Neural cell (in vitro differentiated cells): ENCODE measurements around the gene KRT14. TPM values are rescaled to one million over a fixed set of nuclear protein-coding genes. Genes with fewer than 3 reads are reported as not detected.
"Not testable (repeated sequence)": the region's sequence is repeated elsewhere in the genome, so short reads cannot be mapped to it uniquely, and the experiment has no call there.

Source experiments
- H2AFZ ChIP-seq: fragments of 200-600, 300-800 bp; sonication (generic), shearing (Covaris generic); 2 replicates; pipeline ENCODE4 v1.6.0; 2014; ENCODE audit warnings: low read depth, mild to moderate bottlenecking, antibody characterized with exemption, low read length, moderate library complexity
- H3F3A ChIP-seq: fragments of 200-600 bp; shearing (Covaris generic); 2 replicates; pipeline ENCODE4 v1.6.1; 2016; ENCODE audit warnings: mild to moderate bottlenecking, moderate library complexity, mixed read lengths, antibody characterized with exemption, low read length; ENCODE audit not compliant: insufficient read depth, poor library complexity, severe bottlenecking
- H3K27ac ChIP-seq: fragments of 200-600, 300-800 bp; sonication (generic), shearing (Covaris generic); 2 replicates; pipeline ENCODE4 v1.5.1; 2014; ENCODE audit warnings: mild to moderate bottlenecking, low read length, moderate library complexity
- H3K27me3 ChIP-seq: fragments of 300-800, 200-600 bp; sonication (generic), shearing (Covaris generic); 2 replicates; pipeline ENCODE4 v1.6.0; 2014; ENCODE audit warnings: mild to moderate bottlenecking, low read depth, low read length, moderate library complexity; ENCODE audit not compliant: insufficient read depth
- H3K36me3 ChIP-seq: fragments of 300-800, 200-600 bp; sonication (generic), shearing (Covaris generic); 2 replicates; pipeline ENCODE4 v1.5.1; 2014; ENCODE audit warnings: mild to moderate bottlenecking, antibody characterized with exemption, low read length, moderate library complexity; ENCODE audit not compliant: insufficient read depth
- H3K4me2 ChIP-seq: fragments of 300-800, 200-600 bp; sonication (generic), shearing (Covaris generic); 2 replicates; pipeline ENCODE4 v1.6.0; 2014; ENCODE audit warnings: mild to moderate bottlenecking, low read length
- H3K4me3 ChIP-seq: fragments of 300-800, 200-600 bp; sonication (generic), shearing (Covaris generic); 2 replicates; pipeline ENCODE4 v1.5.1; 2014; ENCODE audit warnings: mild to moderate bottlenecking, low read length, moderate library complexity
- H3K79me2 ChIP-seq: fragments of 200-600 bp; shearing (Covaris generic); replicated peaks from 2 replicates; pipeline ENCODE4 v1.6.0; 2014; ENCODE audit warnings: mild to moderate bottlenecking, low read length, moderate library complexity; ENCODE audit not compliant: insufficient read depth
- H3K9ac ChIP-seq: fragments of 300-800, 200-600 bp; sonication (generic), shearing (Covaris generic); 2 replicates; pipeline ENCODE4 v1.6.1; 2016; ENCODE audit warnings: mild to moderate bottlenecking, low read length, mixed read lengths
- H3K9me2 ChIP-seq: fragments of 200-600 bp; shearing (Covaris generic); 2 replicates; pipeline ENCODE4 v1.6.1; 2016; ENCODE audit warnings: mild to moderate bottlenecking, low read length, mixed read lengths; ENCODE audit not compliant: insufficient read depth
- H3K9me3 ChIP-seq: fragments of 200-600, 300-800 bp; sonication (generic), shearing (Covaris generic); 2 replicates; pipeline ENCODE4 v1.6.1; 2016; ENCODE audit warnings: mild to moderate bottlenecking, mixed run types, low read length, moderate library complexity, mixed read lengths
- H4K20me1 ChIP-seq: fragments of 200-600 bp; shearing (Covaris generic); 2 replicates; pipeline ENCODE4 v1.6.1; 2016; ENCODE audit warnings: mild to moderate bottlenecking, mixed run types; ENCODE audit not compliant: insufficient read depth
- EP300 ChIP-seq: fragments of 450-650 bp; conservative IDR thresholded peaks from 2 replicates; pipeline ENCODE4 v1.6.1; 2014; ENCODE audit warnings: antibody characterized with exemption, mild to moderate bottlenecking, moderate library complexity; ENCODE audit not compliant: poor library complexity, severe bottlenecking
- EZH2 ChIP-seq: fragments of 200-600, 300-800 bp; shearing (Covaris generic), sonication (generic); IDR thresholded peaks from 2 replicates; pipeline ENCODE4 v1.6.1; 2014; ENCODE audit warnings: antibody characterized with exemption, low read length, borderline replicate concordance, mild to moderate bottlenecking; ENCODE audit not compliant: insufficient read depth, poor library complexity, severe bottlenecking
- MXI1 ChIP-seq: fragments of 450-650 bp; conservative IDR thresholded peaks from 2 replicates; pipeline ENCODE4 v1.6.1; 2014; ENCODE audit warnings: antibody characterized with exemption, mild to moderate bottlenecking; ENCODE audit not compliant: poor library complexity, severe bottlenecking
- POLR2AphosphoS5 ChIP-seq: IDR thresholded peaks from 2 replicates; pipeline ENCODE4 v1.6.1; 2012
- RAD21 ChIP-seq: fragments of 450-650 bp; conservative IDR thresholded peaks from 2 replicates; pipeline ENCODE4 v1.6.1; 2014; ENCODE audit warnings: antibody characterized with exemption, mild to moderate bottlenecking, moderate library complexity
- SMC3 ChIP-seq: fragments of 450-650 bp; conservative IDR thresholded peaks from 2 replicates; pipeline ENCODE4 v1.6.1; 2014; ENCODE audit warnings: antibody characterized with exemption, mild to moderate bottlenecking, moderate library complexity; ENCODE audit not compliant: poor library complexity
- TAF1 ChIP-seq: IDR thresholded peaks from 2 replicates; pipeline ENCODE4 v1.6.1; 2012; ENCODE audit warnings: low read depth
- polyA plus RNA-seq: library from polyadenylated mRNA; depleted of rRNA; stranded (reverse); fragments of >200 nt; gene quantifications from 2 replicates; pipeline ENCODE4 v1.2.3, GENCODE V29; 2014
- TF ChIP-seq, protein P1 (sequence below): fragments of 450-650 bp; IDR thresholded peaks from 2 replicates; pipeline ENCODE4 v1.5.1; 2014; ENCODE audit warnings: antibody characterized with exemption, mild to moderate bottlenecking, moderate library complexity; ENCODE audit not compliant: poor library complexity, severe bottlenecking
- TF ChIP-seq, protein P2 (sequence below): IDR thresholded peaks from 2 replicates; pipeline ENCODE4 v1.6.1; 2012; ENCODE audit warnings: borderline replicate concordance

Gene KRT14
- polyA plus RNA-seq, 1 donor from 2014 or later = not detected

DNA sequence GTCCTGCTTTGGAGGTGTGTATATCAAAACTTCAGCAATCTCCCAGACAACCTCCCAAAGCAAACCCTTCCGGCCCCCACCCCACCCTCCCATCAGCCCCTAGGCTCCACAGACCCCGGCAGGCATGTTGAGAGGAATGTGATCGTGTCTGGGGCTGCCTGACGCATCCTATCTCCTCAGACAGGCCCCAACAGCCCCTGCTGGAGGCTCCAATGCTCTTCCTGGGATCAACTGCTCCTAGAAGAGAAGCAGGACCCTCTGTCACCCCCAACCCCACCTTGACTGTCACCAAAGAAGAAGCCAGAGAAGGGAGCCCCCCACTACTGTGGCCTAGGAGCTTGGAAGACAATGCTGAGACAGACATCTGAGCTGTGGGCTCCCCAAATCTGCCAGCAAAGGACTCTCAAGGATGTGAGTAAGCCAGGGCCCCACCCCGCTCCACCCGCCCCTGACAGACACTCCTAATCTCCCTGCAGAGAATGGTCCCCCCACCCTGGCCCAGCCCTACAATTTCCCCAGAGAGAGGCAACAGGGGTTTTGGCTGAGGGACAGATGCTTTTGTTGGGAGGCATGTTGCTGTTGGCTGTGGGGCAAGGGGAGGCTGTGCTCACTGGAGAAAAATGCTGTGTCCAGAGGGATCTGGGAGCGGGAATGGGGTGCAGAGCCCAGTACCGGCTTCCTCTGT lies 1.6 kb upstream of the KRT14 start:
- Histone ChIP-seq H3F3A (no peaks in the 10 kb centered on the region), H3K4me3 (no peak overlapping the region), H3K27ac (no peak overlapping the region), H3K9me2 (no peaks in the 10 kb centered on the region), H4K20me1 (no peaks in the 10 kb centered on the region), H3K79me2 (no peaks in the 10 kb centered on the region), H3K36me3 (no peaks in the 10 kb centered on the region), H3K27me3 (no peaks in the 10 kb centered on the region), H3K4me2 (no peak overlapping the region), H2AFZ (no peak overlapping the region), H3K9me3 (no peaks in the 10 kb centered on the region), H3K9ac (no peak overlapping the region)
- TF ChIP-seq POLR2AphosphoS5 (no peak), MXI1 (no peak), EP300 (no peak)
- TF ChIP-seq, protein P1, sequence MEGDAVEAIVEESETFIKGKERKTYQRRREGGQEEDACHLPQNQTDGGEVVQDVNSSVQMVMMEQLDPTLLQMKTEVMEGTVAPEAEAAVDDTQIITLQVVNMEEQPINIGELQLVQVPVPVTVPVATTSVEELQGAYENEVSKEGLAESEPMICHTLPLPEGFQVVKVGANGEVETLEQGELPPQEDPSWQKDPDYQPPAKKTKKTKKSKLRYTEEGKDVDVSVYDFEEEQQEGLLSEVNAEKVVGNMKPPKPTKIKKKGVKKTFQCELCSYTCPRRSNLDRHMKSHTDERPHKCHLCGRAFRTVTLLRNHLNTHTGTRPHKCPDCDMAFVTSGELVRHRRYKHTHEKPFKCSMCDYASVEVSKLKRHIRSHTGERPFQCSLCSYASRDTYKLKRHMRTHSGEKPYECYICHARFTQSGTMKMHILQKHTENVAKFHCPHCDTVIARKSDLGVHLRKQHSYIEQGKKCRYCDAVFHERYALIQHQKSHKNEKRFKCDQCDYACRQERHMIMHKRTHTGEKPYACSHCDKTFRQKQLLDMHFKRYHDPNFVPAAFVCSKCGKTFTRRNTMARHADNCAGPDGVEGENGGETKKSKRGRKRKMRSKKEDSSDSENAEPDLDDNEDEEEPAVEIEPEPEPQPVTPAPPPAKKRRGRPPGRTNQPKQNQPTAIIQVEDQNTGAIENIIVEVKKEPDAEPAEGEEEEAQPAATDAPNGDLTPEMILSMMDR = no peak

DNA sequence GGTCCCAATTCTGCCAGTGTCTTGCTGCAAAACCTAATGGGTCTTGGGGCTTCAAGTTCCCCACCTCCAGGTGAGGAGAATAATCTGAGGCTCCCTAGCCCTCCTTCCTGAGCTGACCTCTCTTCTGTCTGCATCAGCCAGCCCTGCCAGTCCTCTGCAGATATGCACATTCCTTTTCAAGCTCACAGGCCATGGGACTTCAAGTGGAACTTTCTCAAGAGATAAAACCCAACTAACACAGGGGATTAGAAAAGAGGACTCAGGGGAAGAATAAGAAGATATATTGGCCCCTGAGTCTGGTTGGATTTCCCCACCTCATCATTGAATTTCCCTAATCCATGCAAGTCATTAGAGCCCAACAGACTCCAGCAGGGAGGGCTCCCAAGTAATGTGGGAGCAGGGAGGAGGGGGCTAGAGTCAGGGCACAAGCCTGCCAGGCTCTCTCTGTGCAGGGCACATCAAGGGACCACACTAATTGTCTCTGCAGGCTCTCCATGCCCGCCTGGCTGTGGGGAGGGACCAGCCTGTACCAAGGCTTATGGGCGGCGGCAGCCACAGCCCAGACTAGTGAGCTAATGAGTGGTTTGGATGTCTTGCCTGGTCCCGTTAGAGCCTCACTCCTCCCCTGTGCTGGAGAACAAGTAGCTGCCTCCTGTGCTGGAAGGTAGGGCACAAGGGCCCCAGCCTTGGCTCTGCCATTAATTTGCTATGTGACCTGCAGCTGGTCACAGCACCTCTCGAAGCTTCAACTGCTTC lies 1.2 kb downstream of the KRT14 start:
- H3K9me2 ChIP-seq = no peaks in the 10 kb centered on the region
- H3K4me2 ChIP-seq = no peak overlapping the region
- no peaks in the 10 kb centered on the region for H3K79me2 ChIP-seq
- H3K9ac ChIP-seq = no peak overlapping the region
- H3K27ac ChIP-seq = no peak overlapping the region
- H3K36me3 ChIP-seq = no peaks in the 10 kb centered on the region
- H4K20me1 ChIP-seq = no peaks in the 10 kb centered on the region
- H2AFZ ChIP-seq = no peak overlapping the region
- H3K4me3 ChIP-seq = no peak overlapping the region
- H3K9me3 ChIP-seq = no peaks in the 10 kb centered on the region
- H3K27me3 ChIP-seq = no peaks in the 10 kb centered on the region
- H3F3A ChIP-seq = no peaks in the 10 kb centered on the region
- TF ChIP-seq, protein P1 = no peak
- TF ChIP-seq EZH2 (no peak), MXI1 (no peak), SMC3 (no peak), EP300 (no peak), POLR2AphosphoS5 (no peak), RAD21 (no peak), TAF1 (no peak)
- TF ChIP-seq, protein P2, sequence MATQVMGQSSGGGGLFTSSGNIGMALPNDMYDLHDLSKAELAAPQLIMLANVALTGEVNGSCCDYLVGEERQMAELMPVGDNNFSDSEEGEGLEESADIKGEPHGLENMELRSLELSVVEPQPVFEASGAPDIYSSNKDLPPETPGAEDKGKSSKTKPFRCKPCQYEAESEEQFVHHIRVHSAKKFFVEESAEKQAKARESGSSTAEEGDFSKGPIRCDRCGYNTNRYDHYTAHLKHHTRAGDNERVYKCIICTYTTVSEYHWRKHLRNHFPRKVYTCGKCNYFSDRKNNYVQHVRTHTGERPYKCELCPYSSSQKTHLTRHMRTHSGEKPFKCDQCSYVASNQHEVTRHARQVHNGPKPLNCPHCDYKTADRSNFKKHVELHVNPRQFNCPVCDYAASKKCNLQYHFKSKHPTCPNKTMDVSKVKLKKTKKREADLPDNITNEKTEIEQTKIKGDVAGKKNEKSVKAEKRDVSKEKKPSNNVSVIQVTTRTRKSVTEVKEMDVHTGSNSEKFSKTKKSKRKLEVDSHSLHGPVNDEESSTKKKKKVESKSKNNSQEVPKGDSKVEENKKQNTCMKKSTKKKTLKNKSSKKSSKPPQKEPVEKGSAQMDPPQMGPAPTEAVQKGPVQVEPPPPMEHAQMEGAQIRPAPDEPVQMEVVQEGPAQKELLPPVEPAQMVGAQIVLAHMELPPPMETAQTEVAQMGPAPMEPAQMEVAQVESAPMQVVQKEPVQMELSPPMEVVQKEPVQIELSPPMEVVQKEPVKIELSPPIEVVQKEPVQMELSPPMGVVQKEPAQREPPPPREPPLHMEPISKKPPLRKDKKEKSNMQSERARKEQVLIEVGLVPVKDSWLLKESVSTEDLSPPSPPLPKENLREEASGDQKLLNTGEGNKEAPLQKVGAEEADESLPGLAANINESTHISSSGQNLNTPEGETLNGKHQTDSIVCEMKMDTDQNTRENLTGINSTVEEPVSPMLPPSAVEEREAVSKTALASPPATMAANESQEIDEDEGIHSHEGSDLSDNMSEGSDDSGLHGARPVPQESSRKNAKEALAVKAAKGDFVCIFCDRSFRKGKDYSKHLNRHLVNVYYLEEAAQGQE = no peak

DNA sequence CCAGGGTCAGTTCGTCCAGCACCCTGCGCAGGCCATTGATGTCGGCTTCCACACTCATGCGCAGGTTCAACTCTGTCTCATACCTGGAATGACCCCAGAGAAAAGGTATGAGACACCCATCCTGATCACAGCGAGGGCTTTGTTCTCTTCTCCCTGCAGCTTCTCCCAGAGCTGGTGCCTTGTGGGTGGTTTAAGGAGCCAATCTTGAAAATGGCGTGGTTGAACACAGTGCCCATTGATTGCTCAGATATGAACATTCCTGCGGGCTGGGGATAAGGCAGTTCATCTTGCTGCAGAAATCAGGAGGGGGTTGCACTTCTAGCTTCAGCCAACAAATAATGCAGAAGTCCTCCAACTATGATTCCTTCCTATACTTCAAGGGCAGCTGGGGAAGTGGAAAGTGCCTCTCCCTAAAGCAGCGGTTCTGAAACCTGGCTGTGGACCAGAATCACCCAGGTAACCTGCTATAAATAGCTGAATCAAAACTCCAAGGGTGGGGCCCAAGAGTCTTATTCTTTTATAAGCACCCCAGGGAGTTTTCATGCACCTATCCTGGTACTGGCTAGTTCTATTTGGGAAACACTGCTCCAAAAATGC lies 2.3 kb downstream of the KRT14 start:
- not testable (repeated sequence) for H3K36me3 ChIP-seq, H2AFZ ChIP-seq, H3K9ac ChIP-seq, H3K27ac ChIP-seq, H3F3A ChIP-seq, H3K4me2 ChIP-seq, H3K79me2 ChIP-seq, H3K4me3 ChIP-seq, H3K27me3 ChIP-seq, H3K9me3 ChIP-seq, H3K9me2 ChIP-seq, H4K20me1 ChIP-seq
